H9 (cell line): Measurements from ENCODE around the gene ECE2. TPM values are rescaled to one million over a fixed set of nuclear protein-coding genes. Genes with fewer than 3 reads are reported as not detected.

Experiments
- DNase-seq: peaks from one replicate; pipeline ENCODE4 v3.0.0-alpha.2; 2017
- H2AFZ ChIP-seq: one replicate; pipeline ENCODE4 v1.6.1; 2013; ENCODE audit warnings: mild to moderate bottlenecking, low read length, control low read depth, moderate library complexity
- H2AK5ac ChIP-seq: 2 replicates; pipeline ENCODE4 v1.6.1; 2013; ENCODE audit warnings: low read length, control low read depth, mixed read lengths; ENCODE audit not compliant: insufficient read length
- H2BK120ac ChIP-seq: one replicate; pipeline ENCODE4 v1.6.1; 2013; ENCODE audit warnings: low read depth, mild to moderate bottlenecking, low read length, control low read depth, inconsistent platforms; ENCODE audit not compliant: poor library complexity, severe bottlenecking
- H2BK12ac ChIP-seq: 2 replicates; pipeline ENCODE4 v1.6.1; 2013; ENCODE audit warnings: low read length, control low read depth, mixed read lengths, low read depth; ENCODE audit not compliant: insufficient read length
- H2BK15ac ChIP-seq: 2 replicates; pipeline ENCODE4 v1.6.1; 2013; ENCODE audit warnings: low read depth, low read length, control low read depth
- H2BK20ac ChIP-seq: one replicate; pipeline ENCODE4 v1.6.1; 2013; ENCODE audit warnings: low read depth, mild to moderate bottlenecking, low read length, control low read depth, inconsistent platforms; ENCODE audit not compliant: poor library complexity, severe bottlenecking
- H2BK5ac ChIP-seq: 2 replicates; pipeline ENCODE4 v1.6.1; 2013; ENCODE audit warnings: low read length, control low read depth, mixed read lengths; ENCODE audit not compliant: insufficient read length
- H3K14ac ChIP-seq: 2 replicates; pipeline ENCODE4 v1.6.1; 2013; ENCODE audit warnings: low read length, control low read depth; ENCODE audit not compliant: insufficient read depth
- H3K18ac ChIP-seq: 2 replicates; pipeline ENCODE4 v1.6.1; 2013; ENCODE audit warnings: low read depth, mild to moderate bottlenecking, mixed read lengths, low read length, control low read depth; ENCODE audit not compliant: insufficient read length
- H3K23ac ChIP-seq: 2 replicates; pipeline ENCODE4 v1.6.1; 2013; ENCODE audit warnings: low read length, control low read depth, mixed read lengths, low read depth; ENCODE audit not compliant: insufficient read length
- H3K23me2 ChIP-seq: 2 replicates; pipeline ENCODE4 v1.6.1; 2013; ENCODE audit warnings: low read depth, mild to moderate bottlenecking, mixed read lengths, low read length, control low read depth; ENCODE audit not compliant: insufficient read length, poor library complexity, severe bottlenecking
- H3K27ac ChIP-seq: 2 replicates; pipeline ENCODE4 v1.5.1; 2013; ENCODE audit warnings: low read length, control low read depth, mixed read lengths, low read depth; ENCODE audit not compliant: insufficient read length
- H3K27me3 ChIP-seq: 2 replicates; pipeline ENCODE4 v1.6.1; 2013; ENCODE audit warnings: low read length, control low read depth, inconsistent platforms; ENCODE audit not compliant: insufficient read depth
- H3K4ac ChIP-seq: 2 replicates; pipeline ENCODE4 v1.6.1; 2013; ENCODE audit warnings: low read depth, mild to moderate bottlenecking, control low read depth, inconsistent platforms, low read length, moderate library complexity
- H3K4me1 ChIP-seq: 2 replicates; pipeline ENCODE4 v1.6.1; 2013; ENCODE audit warnings: low read length, control low read depth, inconsistent platforms; ENCODE audit not compliant: insufficient read depth
- H3K4me2 ChIP-seq: 2 replicates; pipeline ENCODE4 v1.6.1; 2013; ENCODE audit warnings: low read length, control low read depth, mixed read lengths; ENCODE audit not compliant: insufficient read length, insufficient read depth
- H3K56ac ChIP-seq: 2 replicates; pipeline ENCODE4 v1.6.1; 2013; ENCODE audit warnings: low read depth, mild to moderate bottlenecking, mixed read lengths, low read length, control low read depth; ENCODE audit not compliant: insufficient read length
- H3K79me1 ChIP-seq: 2 replicates; pipeline ENCODE4 v1.6.1; 2013; ENCODE audit warnings: low read depth, mild to moderate bottlenecking, moderate library complexity, low read length, control low read depth, inconsistent platforms; ENCODE audit not compliant: insufficient read depth, poor library complexity, severe bottlenecking
- H3K79me2 ChIP-seq: 2 replicates; pipeline ENCODE4 v1.6.1; 2013; ENCODE audit warnings: low read length, control low read depth, inconsistent platforms; ENCODE audit not compliant: insufficient read depth
- H3K9ac ChIP-seq: 2 replicates; pipeline ENCODE4 v1.6.1; 2013; ENCODE audit warnings: low read length, control low read depth, mixed read lengths; ENCODE audit not compliant: insufficient read length; ENCODE audit errors: extremely low read depth
- H3K9me3 ChIP-seq: one replicate; pipeline ENCODE4 v1.6.1; 2013; ENCODE audit warnings: low read depth, low read length, inconsistent platforms; ENCODE audit not compliant: control insufficient read depth
- H3T11ph ChIP-seq: one replicate; pipeline ENCODE4 v1.6.1; 2013; ENCODE audit warnings: mild to moderate bottlenecking, low read length, control low read depth, inconsistent platforms
- H4K20me1 ChIP-seq: one replicate; pipeline ENCODE4 v1.6.1; 2013; ENCODE audit not compliant: control insufficient read depth, insufficient read length, insufficient read depth
- H4K5ac ChIP-seq: 2 replicates; pipeline ENCODE4 v1.6.1; 2013; ENCODE audit warnings: low read depth, mild to moderate bottlenecking, mixed read lengths, low read length, control low read depth; ENCODE audit not compliant: insufficient read length
- H4K8ac ChIP-seq: replicated peaks from 2 replicates; pipeline ENCODE4 v1.6.1; 2013; ENCODE audit warnings: low read length, control low read depth, mixed read lengths, low read depth; ENCODE audit not compliant: insufficient read length
- H4K91ac ChIP-seq: 2 replicates; pipeline ENCODE4 v1.6.1; 2013; ENCODE audit warnings: low read depth, mild to moderate bottlenecking, moderate library complexity, mixed read lengths, low read length, control low read depth; ENCODE audit not compliant: insufficient read length
- H3K27ac Mint-ChIP-seq, 3 experiments: 2 replicates in 2 of 3; 3 replicates in 1 of 3; pipeline ENCODE4 v1.8.0; 2020 to 2021; ENCODE audit warnings: mixed read lengths in 3 of 3, mild to moderate bottlenecking in 1 of 3, moderate library complexity in 1 of 3
- H3K27me3 Mint-ChIP-seq: 2 replicates; pipeline ENCODE4 v1.8.0; 2021; ENCODE audit warnings: low read depth, mild to moderate bottlenecking, moderate library complexity, mixed read lengths
- H3K36me3 Mint-ChIP-seq, 3 experiments: 2 replicates in 2 of 3; 3 replicates in 1 of 3; pipeline ENCODE4 v1.8.0; 2020 to 2021; ENCODE audit warnings: low read depth in 3 of 3, mixed read lengths in 3 of 3; ENCODE audit not compliant: insufficient read depth in 1 of 3
- H3K4me1 Mint-ChIP-seq, 2 experiments: 2 replicates each; pipeline ENCODE4 v1.8.0; 2020; ENCODE audit warnings: mixed read lengths in 2 of 2
- H3K4me3 Mint-ChIP-seq, 2 experiments: 2 replicates in 1 of 2; 3 replicates in 1 of 2; pipeline ENCODE4 v1.8.0; 2020 to 2021; ENCODE audit warnings: mild to moderate bottlenecking in 2 of 2, mixed read lengths in 2 of 2, moderate library complexity in 1 of 2
- H3K9me3 Mint-ChIP-seq, 2 experiments: 2 replicates in 1 of 2; 3 replicates in 1 of 2; pipeline ENCODE4 v1.8.0; 2020; ENCODE audit warnings: mild to moderate bottlenecking in 2 of 2, mixed read lengths in 2 of 2, moderate library complexity in 1 of 2
- CTCF ChIP-seq: fragments of 200-600 bp; sonication (generic); conservative IDR thresholded peaks from 3 replicates; pipeline ENCODE4 v1.8.0; 2021; ENCODE audit warnings: antibody characterized with exemption, mild to moderate bottlenecking
- WGBS: extraction: QIAGEN DNeasy Blood & Tissue Kit; methylation state at CpG from one replicate; pipeline ENCODE4 v1.1.7; 2013; ENCODE audit warnings: missing lambda C conversion rate, low lambda C conversion rate, mixed read lengths; ENCODE audit not compliant: insufficient read length; ENCODE audit errors: extremely low coverage; 5-methylcytosine and 5-hydroxymethylcytosine counted together
- total RNA-seq: library from RNA; stranded (reverse); gene quantifications from 2 replicates; pipeline ENCODE4 v1.2.1, GENCODE V29; 2021

The ECE2 gene
- total RNA-seq, 1 experiment from 2014 or later: not detected

- Histone ChIP-seq H2BK120ac (no peak overlapping the region), H3K23me2 (peaks cover 2% of the 10 kb centered on the region), H3K9me3 (no peaks in the 10 kb centered on the region), H4K5ac (no peak overlapping the region), H3K18ac (no peak overlapping the region), H3K79me2 (no peaks in the 10 kb centered on the region), H2BK5ac (no peak overlapping the region), H2AFZ (no peak overlapping the region), H3K56ac (no peak overlapping the region), H2AK5ac (no peak overlapping the region), H3K4ac (no peak overlapping the region), H3K79me1 (no peaks in the 10 kb centered on the region), H3K27ac (no peak overlapping the region), H3K4me1 (no peaks in the 10 kb centered on the region), H2BK12ac (no peak overlapping the region), H2BK15ac (no peak overlapping the region), H4K91ac (no peak overlapping the region), H3K23ac (no peak overlapping the region), H2BK20ac (no peak overlapping the region), H3K27me3 (peaks cover 8% of the 10 kb centered on the region; the same call in 1 of the 2 replicates), H3T11ph (no peak overlapping the region), H3K14ac (no peak overlapping the region), H3K9ac (no peak overlapping the region), H3K4me2 (no peak overlapping the region), H4K20me1 (no peaks in the 10 kb centered on the region), H4K8ac (no peak overlapping the region)
- no peak for TF ChIP-seq CTCF
- H3K4me1 Mint-ChIP-seq: peaks cover 0 to 6% of the 10 kb centered on the region in 2 experiments; a peak in 2 of 4 replicates
- H3K36me3 Mint-ChIP-seq: peaks cover 0 to 2% (median 0%) of the 10 kb centered on the region in 3 experiments; a peak in 1 of 7 replicates
- peaks cover 2% of the 10 kb centered on the region in 2 experiments; a peak in 3 of 5 replicates for H3K9me3 Mint-ChIP-seq
- peaks cover 7% of the 10 kb centered on the region for H3K27me3 Mint-ChIP-seq
- H3K4me3 Mint-ChIP-seq: no peak overlapping the region
- WGBS: no CpG with 5 or more reads among the region's 1 CpG
- no peak overlapping the region; a peak in 1 of 7 replicates for H3K27ac Mint-ChIP-seq
- DNase-seq: no peak
These were observed 3.6 kb upstream of the ECE2 start for GRCh38 chr3:184272269-184272668.
